Measurements from ENCODE around the gene KIAA1671.

KIAA1671 gene

GRCh38 chr22:25131198-25131887 is 178.8 kb downstream of the KIAA1671 start:
- H3K27ac Mint-ChIP-seq, result no peak overlapping the region
- no peaks in the 10 kb centered on the region for H3K27me3 Mint-ChIP-seq (ENCODE audit: low read depth)
- peaks cover 2% of the 10 kb centered on the region for H3K36me3 Mint-ChIP-seq (ENCODE audit: low read depth)
- no peaks in the 10 kb centered on the region for H3K9me3 Mint-ChIP-seq
- no peaks in the 10 kb centered on the region for H3K4me1 Mint-ChIP-seq (ENCODE audit: low read depth)
- H3K4me3 Mint-ChIP-seq, result no peak overlapping the region

GRCh38 chr22:25134028-25134427 is 181.5 kb downstream of the KIAA1671 start:
- Mint-ChIP-seq H3K27ac (no peak overlapping the region), H3K4me1 (ENCODE audit: low read depth) (no peaks in the 10 kb centered on the region), H3K9me3 (peaks cover 7% of the 10 kb centered on the region), H3K36me3 (ENCODE audit: low read depth) (peaks cover 13% of the 10 kb centered on the region), H3K27me3 (ENCODE audit: low read depth) (no peaks in the 10 kb centered on the region), H3K4me3 (no peak overlapping the region)

DNA sequence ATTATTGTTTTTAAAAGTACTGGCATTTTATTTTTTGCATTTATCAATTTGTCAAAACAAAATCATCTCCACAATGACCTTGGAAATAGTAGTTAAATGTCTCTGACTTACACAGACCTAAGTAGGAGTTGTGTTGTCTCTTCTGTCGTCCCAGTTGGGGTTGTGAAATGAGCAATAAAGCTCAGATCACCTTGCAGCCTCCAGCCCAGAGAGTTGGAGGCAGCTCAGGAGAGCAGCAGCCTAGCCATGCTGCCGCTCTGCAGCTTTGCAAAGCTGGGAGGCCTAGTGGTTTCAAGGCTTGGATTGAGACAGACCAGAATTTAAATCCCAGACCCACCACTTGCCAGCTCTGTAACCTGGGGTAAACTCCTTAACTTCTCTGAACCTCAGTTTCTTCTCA is 181.9 kb downstream of the KIAA1671 start:
- Mint-ChIP-seq H3K27me3 (ENCODE audit: low read depth) (no peaks in the 10 kb centered on the region), H3K9me3 (peaks cover 7% of the 10 kb centered on the region), H3K4me3 (no peak overlapping the region), H3K36me3 (ENCODE audit: low read depth) (peaks cover 13% of the 10 kb centered on the region), H3K27ac (no peak overlapping the region), H3K4me1 (ENCODE audit: low read depth) (no peaks in the 10 kb centered on the region)

GRCh38 chr22:25136953-25137576 is 184.5 kb downstream of the KIAA1671 start:
- H3K4me1 Mint-ChIP-seq (ENCODE audit: low read depth), result no peaks in the 10 kb centered on the region
- peaks cover 13% of the 10 kb centered on the region for H3K36me3 Mint-ChIP-seq (ENCODE audit: low read depth)
- H3K4me3 Mint-ChIP-seq, result no peak overlapping the region
- no peaks in the 10 kb centered on the region for H3K27me3 Mint-ChIP-seq (ENCODE audit: low read depth)
- no peak overlapping the region for H3K27ac Mint-ChIP-seq
- peaks cover 7% of the 10 kb centered on the region for H3K9me3 Mint-ChIP-seq

DNA sequence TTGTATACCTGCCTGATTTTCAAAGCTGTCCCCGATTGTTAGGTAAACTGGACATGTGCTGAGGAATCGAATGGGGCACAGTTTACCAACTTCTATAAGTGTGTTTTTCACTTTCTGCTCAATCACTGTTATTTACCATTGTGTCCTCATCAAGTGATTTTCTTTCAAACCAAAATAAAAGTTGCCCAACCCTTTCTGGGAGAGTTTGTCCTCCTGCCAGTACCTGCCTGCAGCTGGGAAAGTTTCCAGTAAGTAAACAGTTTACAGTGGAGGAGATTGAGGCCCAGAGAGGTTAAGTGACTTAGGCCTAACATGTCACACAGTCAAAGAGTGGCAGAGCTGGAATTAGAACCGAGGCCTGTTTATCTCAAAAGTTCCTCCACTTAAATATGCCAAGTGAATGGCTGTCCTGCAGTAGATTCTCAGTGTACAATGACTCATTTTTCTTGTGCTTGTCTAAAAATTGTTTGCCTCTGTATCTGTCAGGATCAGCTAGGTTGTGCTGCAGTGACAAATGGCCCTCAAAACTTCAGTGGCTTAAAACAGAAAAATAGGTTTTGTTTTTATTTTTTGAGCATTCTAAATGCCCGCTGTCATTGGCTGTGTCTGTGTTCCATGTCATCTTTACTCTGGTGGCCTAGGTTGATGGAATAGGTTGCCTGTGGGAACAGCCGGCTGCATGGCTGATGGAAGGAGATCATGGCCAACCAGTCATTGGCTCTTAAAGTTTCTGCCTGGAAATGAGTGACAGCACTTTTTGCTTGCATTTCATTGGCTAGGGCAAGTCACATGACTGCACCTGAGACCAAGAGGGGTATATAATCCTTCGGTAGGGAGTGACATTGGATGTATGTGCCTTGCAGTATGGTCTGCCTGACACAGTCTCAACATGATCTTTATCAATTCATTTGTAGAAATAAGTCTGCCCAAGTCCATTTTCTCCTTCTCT is 185.3 kb downstream of the KIAA1671 start:
- H3K27me3 Mint-ChIP-seq (ENCODE audit: low read depth), result no peaks in the 10 kb centered on the region
- H3K9me3 Mint-ChIP-seq, result peaks cover 7% of the 10 kb centered on the region
- no peak overlapping the region for H3K27ac Mint-ChIP-seq
- no peaks in the 10 kb centered on the region for H3K4me1 Mint-ChIP-seq (ENCODE audit: low read depth)
- H3K4me3 Mint-ChIP-seq, result no peak overlapping the region
- H3K36me3 Mint-ChIP-seq (ENCODE audit: low read depth), result peaks cover 13% of the 10 kb centered on the region

GRCh38 chr22:25139062-25139461 is 186.5 kb downstream of the KIAA1671 start:
- Mint-ChIP-seq H3K9me3 (peaks cover 7% of the 10 kb centered on the region), H3K36me3 (ENCODE audit: low read depth) (peaks cover 13% of the 10 kb centered on the region), H3K4me1 (ENCODE audit: low read depth) (no peaks in the 10 kb centered on the region), H3K4me3 (no peak overlapping the region), H3K27me3 (ENCODE audit: low read depth) (no peaks in the 10 kb centered on the region), H3K27ac (no peak overlapping the region)

DNA sequence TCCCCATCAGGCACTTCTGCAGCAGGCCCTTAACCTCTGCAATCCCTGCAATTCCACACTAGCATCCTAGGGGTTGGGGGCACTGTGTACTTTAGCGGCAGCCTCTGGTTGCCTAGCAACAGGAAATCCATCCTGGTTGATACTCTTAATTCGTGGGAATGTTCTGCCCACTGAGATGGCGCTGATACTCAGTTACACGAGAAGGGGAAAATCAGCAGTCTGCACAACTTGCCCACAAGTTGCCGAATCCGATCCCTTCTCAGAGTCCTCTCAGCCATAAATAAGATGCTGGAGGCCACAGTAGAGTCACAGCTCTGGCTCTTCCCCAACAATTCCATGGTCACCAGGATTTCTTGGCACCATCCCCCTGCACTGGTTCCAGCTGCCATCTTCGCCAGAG is 189.6 kb downstream of the KIAA1671 start:
- H3K4me3 Mint-ChIP-seq, result no peak overlapping the region
- H3K4me1 Mint-ChIP-seq (ENCODE audit: low read depth), result no peaks in the 10 kb centered on the region
- no peaks in the 10 kb centered on the region for H3K27me3 Mint-ChIP-seq (ENCODE audit: low read depth)
- peaks cover 7% of the 10 kb centered on the region for H3K9me3 Mint-ChIP-seq
- no peak overlapping the region for H3K27ac Mint-ChIP-seq
- peaks cover 9% of the 10 kb centered on the region for H3K36me3 Mint-ChIP-seq (ENCODE audit: low read depth)

GRCh38 chr22:25143156-25144076 is 190.9 kb downstream of the KIAA1671 start:
- H3K4me3 Mint-ChIP-seq, result no peak overlapping the region
- no peaks in the 10 kb centered on the region for H3K27me3 Mint-ChIP-seq (ENCODE audit: low read depth)
- peaks cover 4% of the 10 kb centered on the region for H3K36me3 Mint-ChIP-seq (ENCODE audit: low read depth)
- H3K4me1 Mint-ChIP-seq (ENCODE audit: low read depth), result no peaks in the 10 kb centered on the region
- peaks cover 1% of the 10 kb centered on the region for H3K9me3 Mint-ChIP-seq
- no peak overlapping the region for H3K27ac Mint-ChIP-seq

DNA sequence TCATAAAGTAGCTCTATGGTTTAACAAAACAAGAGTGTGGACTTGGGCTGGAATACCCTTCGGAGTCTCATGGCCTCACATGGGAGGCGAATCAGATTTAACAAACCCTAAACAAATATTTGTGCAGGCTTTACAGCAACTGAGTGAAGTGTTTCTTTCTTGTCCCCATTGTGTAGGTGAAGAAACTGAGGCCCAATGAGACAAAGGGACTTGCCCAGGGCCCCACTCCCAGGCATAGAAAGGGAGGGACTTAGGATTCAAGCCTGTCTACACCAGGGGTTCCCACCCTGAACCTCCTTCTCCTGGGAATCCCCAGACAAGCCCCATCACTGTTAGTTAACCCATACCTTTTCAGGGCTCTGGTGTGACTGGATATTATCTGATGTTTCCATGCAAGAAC is 192.0 kb downstream of the KIAA1671 start:
- H3K9me3 Mint-ChIP-seq, result no peaks in the 10 kb centered on the region
- H3K4me1 Mint-ChIP-seq (ENCODE audit: low read depth), result no peaks in the 10 kb centered on the region
- H3K27me3 Mint-ChIP-seq (ENCODE audit: low read depth), result no peaks in the 10 kb centered on the region
- no peak overlapping the region for H3K4me3 Mint-ChIP-seq
- no peaks in the 10 kb centered on the region for H3K36me3 Mint-ChIP-seq (ENCODE audit: low read depth)
- no peak overlapping the region for H3K27ac Mint-ChIP-seq

- Mint-ChIP-seq H3K4me3 (no peak overlapping the region), H3K27ac (no peak overlapping the region), H3K9me3 (no peaks in the 10 kb centered on the region), H3K27me3 (ENCODE audit: low read depth) (no peaks in the 10 kb centered on the region), H3K4me1 (ENCODE audit: low read depth) (no peaks in the 10 kb centered on the region), H3K36me3 (ENCODE audit: low read depth) (no peaks in the 10 kb centered on the region)
Observed at GRCh38 chr22:25146307-25146706, 193.8 kb downstream of the KIAA1671 start.

DNA sequence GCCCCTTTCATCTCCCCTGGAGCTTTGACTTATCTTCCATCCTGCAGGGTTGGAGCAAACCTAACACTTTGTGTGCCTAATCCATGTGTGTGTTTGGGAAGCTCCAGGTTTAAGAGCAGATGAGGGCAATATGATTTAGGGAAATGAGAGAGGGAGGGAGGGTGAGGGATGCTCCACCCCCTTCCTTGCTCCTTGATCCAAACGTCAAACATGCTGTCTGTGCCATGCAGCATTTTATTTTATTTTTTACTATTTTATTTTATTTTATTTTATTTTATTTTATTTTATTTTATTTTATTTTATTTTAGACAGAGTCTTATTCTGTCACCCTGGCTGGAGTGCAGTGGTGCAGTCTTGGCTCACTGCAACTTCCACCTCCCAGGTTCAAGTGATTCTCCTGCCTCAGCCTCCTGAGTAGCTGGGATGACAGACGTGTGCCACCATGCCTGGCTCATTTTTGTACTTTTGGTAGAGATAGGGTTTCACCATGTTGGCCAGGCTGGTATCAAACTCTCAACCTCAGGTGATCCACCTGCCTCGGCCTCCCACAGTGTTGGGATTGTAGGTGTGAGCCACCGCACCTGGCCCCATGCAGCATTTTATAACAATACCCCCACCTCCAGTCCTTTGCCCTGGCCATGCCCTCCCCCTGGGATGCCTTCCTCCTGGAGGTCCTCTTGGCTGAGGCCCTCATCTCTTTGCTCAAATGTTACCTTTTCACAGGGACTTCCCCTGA is 194.6 kb downstream of the KIAA1671 start:
- no peak overlapping the region for H3K27ac Mint-ChIP-seq
- no peaks in the 10 kb centered on the region for H3K27me3 Mint-ChIP-seq (ENCODE audit: low read depth)
- no peaks in the 10 kb centered on the region for H3K4me1 Mint-ChIP-seq (ENCODE audit: low read depth)
- H3K36me3 Mint-ChIP-seq (ENCODE audit: low read depth), result no peaks in the 10 kb centered on the region
- H3K4me3 Mint-ChIP-seq, result no peak overlapping the region
- no peaks in the 10 kb centered on the region for H3K9me3 Mint-ChIP-seq

DNA sequence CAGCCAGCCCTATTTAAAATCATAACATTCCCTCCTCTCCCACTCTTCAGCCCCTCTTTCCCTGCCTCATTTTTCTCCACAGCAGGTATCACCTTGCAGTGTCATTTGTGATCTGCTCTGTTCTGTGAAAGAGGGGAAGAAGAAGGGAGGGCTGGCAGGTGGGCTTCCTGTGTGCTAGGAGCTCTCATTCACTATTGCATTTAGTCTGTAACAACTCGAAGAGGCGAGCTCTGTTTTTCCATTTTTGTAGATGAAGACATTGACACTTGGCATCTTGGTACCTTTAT is 195.1 kb downstream of the KIAA1671 start:
- no peaks in the 10 kb centered on the region for H3K27me3 Mint-ChIP-seq (ENCODE audit: low read depth)

GRCh38 chr22:25148149-25148691 is 195.7 kb downstream of the KIAA1671 start:
- H3K36me3 Mint-ChIP-seq (ENCODE audit: low read depth), result no peaks in the 10 kb centered on the region
- H3K4me1 Mint-ChIP-seq (ENCODE audit: low read depth), result no peaks in the 10 kb centered on the region
- no peaks in the 10 kb centered on the region for H3K9me3 Mint-ChIP-seq
- H3K27ac Mint-ChIP-seq, result no peak overlapping the region
- H3K4me3 Mint-ChIP-seq, result no peak overlapping the region
- no peaks in the 10 kb centered on the region for H3K27me3 Mint-ChIP-seq (ENCODE audit: low read depth)

More for the DNA sequence above, 195.1 kb downstream of the KIAA1671 start:
- no peak overlapping the region for H3K27ac Mint-ChIP-seq
- H3K9me3 Mint-ChIP-seq, result no peaks in the 10 kb centered on the region
- H3K36me3 Mint-ChIP-seq (ENCODE audit: low read depth), result no peaks in the 10 kb centered on the region
- no peak overlapping the region for H3K4me3 Mint-ChIP-seq
- H3K4me1 Mint-ChIP-seq (ENCODE audit: low read depth), result no peaks in the 10 kb centered on the region

Data from T-helper 1 cell treated with Interleukin-12 subunit alpha and Interleukin-12 subunit beta and Interleukin-4 antibody, amounts not matched to agents 30 μg/mL and 1 μg/mL, for 36 hours (primary cell).